ENCODE measurements around the gene SMCR8.
"Not testable (repeated sequence)": the region's sequence is repeated elsewhere in the genome, so short reads cannot be mapped to it uniquely, and the experiment has no call there.

SMCR8 gene

GRCh38 chr17:18344021-18344420 is 28.9 kb downstream of the SMCR8 start:
- no peak for ATAC-seq (replicated peaks)
- H3K4me1 Mint-ChIP-seq (ENCODE audit: low read depth in 2 of 2), result no peaks in the 10 kb centered on the region
- no peak for DNase-seq
- H3K9me3 Mint-ChIP-seq, result no peaks in the 10 kb centered on the region
- H3K4me3 Mint-ChIP-seq, result no peak overlapping the region
- peak overlapping the region in 1 of 2 donors; percentile 57 for H3K27ac Mint-ChIP-seq
- peaks cover 30% of the 10 kb centered on the region for H3K36me3 Mint-ChIP-seq (ENCODE audit: insufficient read depth)
- no peaks in the 10 kb centered on the region for H3K27me3 Mint-ChIP-seq

- DNase-seq (no peak), ATAC-seq (replicated peaks) (no peak)
- Mint-ChIP-seq H3K9me3 (no peaks in the 10 kb centered on the region), H3K4me1 (ENCODE audit: low read depth in 2 of 2) (no peaks in the 10 kb centered on the region), H3K27me3 (no peaks in the 10 kb centered on the region), H3K36me3 (ENCODE audit: insufficient read depth) (peaks cover 46% of the 10 kb centered on the region), H3K27ac (no peak overlapping the region), H3K4me3 (no peak overlapping the region)
These were observed 38.4 kb downstream of the SMCR8 start for GRCh38 chr17:18353541-18353940.

- no peaks in the 10 kb centered on the region for H3K9me3 Mint-ChIP-seq
- DNase-seq, result no peak
- no peaks in the 10 kb centered on the region for H3K27me3 Mint-ChIP-seq
- H3K4me1 Mint-ChIP-seq (ENCODE audit: low read depth in 2 of 2), result peaks cover under 1 to 2% of the 10 kb centered on the region in 2 donors
- H3K36me3 Mint-ChIP-seq (ENCODE audit: insufficient read depth), result peaks cover 34% of the 10 kb centered on the region
- ATAC-seq (replicated peaks), result no peak
- H3K27ac Mint-ChIP-seq, result no peak overlapping the region
- no peak overlapping the region for H3K4me3 Mint-ChIP-seq
These were observed 41.5 kb downstream of the SMCR8 start for GRCh38 chr17:18356624-18357023.

GRCh38 chr17:18360518-18360917 is 45.4 kb downstream of the SMCR8 start:
- no peak for DNase-seq
- no peak overlapping the region for H3K27ac Mint-ChIP-seq
- peaks cover 15% of the 10 kb centered on the region for H3K36me3 Mint-ChIP-seq (ENCODE audit: insufficient read depth)
- peak overlapping the region in 1 of 2 donors; percentile 14 for H3K4me3 Mint-ChIP-seq
- ATAC-seq (replicated peaks), result no peak
- H3K9me3 Mint-ChIP-seq, result no peaks in the 10 kb centered on the region
- H3K4me1 Mint-ChIP-seq (ENCODE audit: low read depth in 2 of 2), result peaks cover 10 to 15% of the 10 kb centered on the region in 2 donors
- no peaks in the 10 kb centered on the region for H3K27me3 Mint-ChIP-seq

- Mint-ChIP-seq H3K4me3 (peak overlapping the region; percentile 90 to 92), H3K27ac (peak overlapping the region; percentile 49 to 69), H3K36me3 (ENCODE audit: insufficient read depth) (peaks cover 16% of the 10 kb centered on the region), H3K4me1 (ENCODE audit: low read depth in 2 of 2) (peaks cover 10 to 15% of the 10 kb centered on the region in 2 donors), H3K9me3 (no peaks in the 10 kb centered on the region), H3K27me3 (no peaks in the 10 kb centered on the region)
- DNase-seq, result no peak
- no peak for ATAC-seq (replicated peaks)
These were observed 47.0 kb downstream of the SMCR8 start for GRCh38 chr17:18361837-18362697.

- Mint-ChIP-seq H3K36me3 (ENCODE audit: insufficient read depth) (peaks cover 16% of the 10 kb centered on the region), H3K27ac (peak overlapping the region; percentile 49 to 87), H3K4me1 (ENCODE audit: low read depth in 2 of 2) (peaks cover 10 to 15% of the 10 kb centered on the region in 2 donors), H3K9me3 (no peaks in the 10 kb centered on the region), H3K4me3 (peak overlapping the region; percentile 90 to 92), H3K27me3 (no peaks in the 10 kb centered on the region)
- no peak for ATAC-seq (replicated peaks)
- DNase-seq, result no peak
These were observed 47.6 kb downstream of the SMCR8 start for GRCh38 chr17:18362698-18363100.

GRCh38 chr17:18363101-18364049 is 48.3 kb downstream of the SMCR8 start, which contains the start of gene SHMT1:
SHMT1 (minus strand) TSS chr17:18363550; CDS start chr17:18355981, 7,569 bp downstream.
- Mint-ChIP-seq H3K36me3 (ENCODE audit: insufficient read depth) (peaks cover 16% of the 10 kb centered on the region), H3K4me3 (peak within 1 kb of the TSS; percentile 90 to 92), H3K9me3 (no peaks in the 10 kb centered on the region), H3K4me1 (ENCODE audit: low read depth in 2 of 2) (peaks cover 10 to 15% of the 10 kb centered on the region in 2 donors), H3K27ac (peak within 1 kb of the TSS; percentile 49 to 87), H3K27me3 (no peaks in the 10 kb centered on the region)
- ATAC-seq (replicated peaks) (peak; percentile 100), DNase-seq (peak; percentile 85 to 86 (median 86))

GRCh38 chr17:18364166-18364565 is 49.1 kb downstream of the SMCR8 start:
- H3K36me3 Mint-ChIP-seq (ENCODE audit: insufficient read depth), result peaks cover 12% of the 10 kb centered on the region
- H3K4me3 Mint-ChIP-seq, result no peak overlapping the region
- H3K4me1 Mint-ChIP-seq (ENCODE audit: low read depth in 2 of 2), result peaks cover 10 to 15% of the 10 kb centered on the region in 2 donors
- H3K9me3 Mint-ChIP-seq, result no peaks in the 10 kb centered on the region
- H3K27ac Mint-ChIP-seq, result no peak overlapping the region
- DNase-seq, result no peak
- no peaks in the 10 kb centered on the region for H3K27me3 Mint-ChIP-seq
- no peak for ATAC-seq (replicated peaks)

- Mint-ChIP-seq H3K4me3 (no peak overlapping the region), H3K27me3 (peaks cover 14 to 24% of the 10 kb centered on the region in 2 donors), H3K9me3 (no peaks in the 10 kb centered on the region), H3K27ac (no peak overlapping the region), H3K4me1 (ENCODE audit: low read depth in 2 of 2) (no peaks in the 10 kb centered on the region), H3K36me3 (ENCODE audit: insufficient read depth) (peaks cover 8% of the 10 kb centered on the region)
- DNase-seq (no peak), ATAC-seq (replicated peaks) (no peak)
These were observed 53.9 kb downstream of the SMCR8 start for GRCh38 chr17:18368946-18369345.

GRCh38 chr17:18370761-18371160 is 55.7 kb downstream of the SMCR8 start:
- Mint-ChIP-seq H3K4me3 (no peak overlapping the region), H3K36me3 (ENCODE audit: insufficient read depth) (peaks cover 4% of the 10 kb centered on the region), H3K4me1 (ENCODE audit: low read depth in 2 of 2) (no peaks in the 10 kb centered on the region), H3K27me3 (peaks cover 14 to 24% of the 10 kb centered on the region in 2 donors), H3K9me3 (no peaks in the 10 kb centered on the region), H3K27ac (no peak overlapping the region)
- DNase-seq, result no peak
- no peak for ATAC-seq (replicated peaks)

- ATAC-seq (replicated peaks) (no peak), DNase-seq (no peak)
- Mint-ChIP-seq H3K4me1 (ENCODE audit: low read depth in 2 of 2) (no peaks in the 10 kb centered on the region), H3K27ac (no peak overlapping the region), H3K9me3 (no peaks in the 10 kb centered on the region), H3K4me3 (no peak overlapping the region), H3K27me3 (peaks cover 14 to 24% of the 10 kb centered on the region in 2 donors), H3K36me3 (ENCODE audit: insufficient read depth) (no peaks in the 10 kb centered on the region)
These were observed 56.4 kb downstream of the SMCR8 start for GRCh38 chr17:18371455-18371854.

- H3K4me1 Mint-ChIP-seq (ENCODE audit: low read depth in 2 of 2); H3K4me3 Mint-ChIP-seq; H3K9me3 Mint-ChIP-seq; ATAC-seq (replicated peaks); H3K27ac Mint-ChIP-seq; DNase-seq; H3K36me3 Mint-ChIP-seq (ENCODE audit: insufficient read depth): not testable (repeated sequence)
- H3K27me3 Mint-ChIP-seq, result peaks cover 14 to 24% of the 10 kb centered on the region in 2 donors
These were observed 58.1 kb downstream of the SMCR8 start for GRCh38 chr17:18373181-18373580.

GRCh38 chr17:18374216-18374615 is 59.1 kb downstream of the SMCR8 start:
- DNase-seq (no peak), ATAC-seq (replicated peaks) (no peak)
- Mint-ChIP-seq H3K4me1 (ENCODE audit: low read depth in 2 of 2) (peaks cover 0 to 5% of the 10 kb centered on the region in 2 donors), H3K36me3 (ENCODE audit: insufficient read depth) (no peaks in the 10 kb centered on the region), H3K4me3 (no peak overlapping the region), H3K27me3 (peaks cover 14 to 24% of the 10 kb centered on the region in 2 donors), H3K27ac (no peak overlapping the region), H3K9me3 (no peaks in the 10 kb centered on the region)

Measured in effector memory CD8-positive, alpha-beta T cell (primary cell).